Stimulated activated CD4-positive, alpha-beta T cell treated with anti-CD3 and anti-CD28 coated beads, Interleukin-12 subunit alpha, Interleukin-12 subunit beta, amount 100 ng/mL, for 24 hours (primary cell): ENCODE data around the gene FBXO47.
A peak's percentile ranks its signal among the peaks of the same experiment; 100 is the strongest.
"Not testable (repeated sequence)": the region's sequence is repeated elsewhere in the genome, so short reads cannot be mapped to it uniquely, and the experiment has no call there.

ENCODE experiments used
- DNase-seq, 2 experiments: peaks; one replicate each; pipeline ENCODE4 v3.0.0-alpha.2; 2020; ENCODE audit warnings: low read depth in 2 of 2

FBXO47 gene

DNA sequence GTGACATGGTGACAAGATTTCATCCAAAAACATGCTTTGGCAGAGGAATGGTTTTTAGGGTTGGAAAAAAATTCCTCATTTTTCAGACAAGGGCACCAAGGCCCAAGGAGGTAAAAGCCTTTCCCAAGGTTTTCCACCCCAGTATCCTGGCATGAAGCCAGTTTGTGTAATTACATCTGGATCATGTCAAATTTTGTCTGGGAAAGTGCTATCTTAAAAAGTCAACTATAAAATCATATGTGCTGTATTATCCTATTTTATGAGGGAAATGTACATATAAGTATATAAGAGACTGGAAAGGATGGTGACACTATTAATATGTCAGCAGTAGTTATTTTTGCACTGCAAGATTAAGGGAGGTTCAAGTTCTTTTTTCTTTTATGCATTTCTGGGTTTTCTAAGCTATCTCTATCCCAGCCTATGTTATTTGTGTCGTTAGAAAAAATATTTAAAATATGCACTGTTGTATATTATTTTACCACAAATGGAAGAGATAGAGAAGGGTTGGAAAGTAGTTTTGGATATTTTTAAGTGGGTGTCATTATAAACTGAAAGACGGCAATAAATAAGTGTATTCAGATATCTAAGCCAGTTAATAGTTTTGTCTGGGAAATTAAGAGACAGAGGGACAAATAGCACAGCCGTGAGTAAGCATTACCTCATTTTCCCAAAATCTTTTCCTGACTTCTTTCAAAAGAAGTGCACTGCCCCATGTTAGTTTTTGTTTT, 13.5 kb upstream of the FBXO47 start:
- no peak for DNase-seq

DNA sequence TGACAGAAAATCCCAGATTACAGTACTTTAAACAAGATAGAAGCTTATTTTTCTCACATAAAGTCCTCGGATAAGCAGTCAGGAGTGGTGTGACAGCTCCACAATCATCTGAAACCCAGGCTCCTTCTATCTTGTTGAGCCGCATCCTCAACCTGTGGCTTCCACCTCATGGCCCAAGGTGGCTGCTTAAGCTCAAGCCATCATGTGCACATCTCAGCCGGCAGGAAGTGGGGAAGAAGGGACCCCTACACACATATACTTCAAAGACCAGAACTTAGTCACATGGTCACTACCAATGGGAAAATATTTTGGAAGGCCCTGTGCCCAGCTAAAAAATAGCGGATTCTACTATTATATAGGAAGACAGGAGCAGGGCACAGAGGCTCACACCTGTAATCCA, 11.0 kb upstream of the FBXO47 start:
- DNase-seq = no peak

DNA sequence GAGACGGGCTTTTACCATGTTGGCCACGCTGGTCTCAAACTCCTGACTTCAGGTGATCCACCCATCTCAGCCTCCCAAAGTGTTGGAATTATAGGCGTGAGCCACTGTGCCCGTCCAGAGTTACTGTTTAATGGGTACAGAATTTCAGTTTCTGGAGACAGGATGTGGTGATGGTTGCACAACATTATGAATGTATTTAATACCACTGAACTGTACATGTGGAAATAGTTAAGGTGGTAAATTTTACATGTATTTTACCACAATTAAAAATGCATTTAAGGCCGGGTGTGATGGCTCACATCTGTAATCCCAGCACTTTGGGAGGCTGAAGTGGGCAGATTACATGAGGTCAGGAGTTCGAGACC, 9.0 kb upstream of the FBXO47 start:
- DNase-seq = not testable (repeated sequence)

DNA sequence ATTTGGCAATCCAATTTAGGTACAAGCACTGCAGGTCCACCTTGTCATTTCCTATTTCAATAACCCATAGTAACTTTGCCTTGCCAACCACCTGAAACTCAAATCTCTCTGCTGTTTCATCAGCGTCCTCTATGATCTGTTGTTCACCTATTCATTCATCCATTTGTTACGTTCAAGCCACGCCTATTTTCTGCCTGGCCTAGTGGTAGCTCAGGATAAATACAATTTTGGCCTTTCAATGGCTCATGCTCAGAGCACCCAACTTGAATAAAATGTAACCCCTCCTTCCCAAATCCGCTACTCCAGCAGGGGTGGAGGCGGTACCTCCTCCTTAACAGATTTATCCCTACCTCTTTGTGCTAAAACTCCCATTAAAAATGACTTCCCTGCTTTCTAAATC, 3.6 kb upstream of the FBXO47 start:
- DNase-seq = no peak

DNA sequence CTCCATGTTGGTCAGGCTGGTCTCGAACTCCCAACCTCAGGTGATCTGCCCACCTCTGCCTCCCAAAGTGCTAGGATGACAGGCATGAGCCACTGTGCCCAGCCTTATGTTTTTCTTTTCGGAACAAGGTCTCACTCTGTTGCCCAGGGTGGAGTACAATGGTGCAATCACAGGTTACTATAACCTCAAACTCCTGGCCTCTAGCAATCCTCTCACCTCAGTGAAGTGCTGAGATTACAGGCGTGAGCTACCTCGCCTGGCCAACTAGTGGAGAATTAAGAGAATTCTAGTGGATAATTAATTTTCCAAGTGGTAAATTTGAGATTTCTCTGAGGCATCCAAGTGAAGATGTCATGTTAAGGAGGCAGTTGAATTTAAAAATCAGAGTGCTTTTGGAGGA, 2.9 kb upstream of the FBXO47 start:
- no peak for DNase-seq

DNA sequence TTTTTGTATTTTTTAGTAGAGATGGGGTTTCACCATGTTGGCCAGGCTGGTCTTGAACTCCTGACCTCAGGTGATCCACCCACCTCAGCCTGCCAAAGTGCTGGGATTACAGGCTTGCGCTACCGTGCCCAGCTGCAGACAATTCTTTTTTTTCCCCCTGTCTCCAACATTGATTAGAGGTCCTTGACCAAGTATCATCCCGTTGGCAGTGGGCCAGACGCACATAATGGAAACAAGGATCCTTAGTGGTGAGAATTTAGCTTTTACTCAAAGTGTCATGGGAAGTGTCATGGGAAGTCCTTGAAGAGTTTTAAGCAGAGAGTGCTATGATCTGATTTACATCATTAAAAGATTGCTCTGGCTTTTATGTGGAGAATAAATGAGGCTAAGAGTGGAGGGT, 2.1 kb upstream of the FBXO47 start:
- DNase-seq = no peak

DNA sequence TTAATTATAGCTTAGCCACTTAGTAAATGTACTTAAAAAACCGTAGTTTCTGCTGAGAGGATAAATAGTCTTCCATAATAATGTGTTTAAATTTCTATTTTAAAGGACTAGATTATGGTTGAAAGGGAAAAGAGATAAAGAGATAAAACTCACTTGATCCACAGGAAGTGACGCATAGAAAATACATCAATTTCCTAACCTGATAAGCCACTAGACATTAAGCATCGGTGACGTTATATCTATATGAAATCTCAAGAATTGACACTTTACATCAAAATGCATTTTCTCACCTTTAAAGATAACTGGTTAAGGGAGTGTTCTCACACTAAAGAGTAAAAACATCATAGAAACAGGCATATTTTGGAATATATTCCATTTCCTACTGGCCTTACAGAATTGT, 5.8 kb downstream of the FBXO47 start:
- DNase-seq = no peak

DNA sequence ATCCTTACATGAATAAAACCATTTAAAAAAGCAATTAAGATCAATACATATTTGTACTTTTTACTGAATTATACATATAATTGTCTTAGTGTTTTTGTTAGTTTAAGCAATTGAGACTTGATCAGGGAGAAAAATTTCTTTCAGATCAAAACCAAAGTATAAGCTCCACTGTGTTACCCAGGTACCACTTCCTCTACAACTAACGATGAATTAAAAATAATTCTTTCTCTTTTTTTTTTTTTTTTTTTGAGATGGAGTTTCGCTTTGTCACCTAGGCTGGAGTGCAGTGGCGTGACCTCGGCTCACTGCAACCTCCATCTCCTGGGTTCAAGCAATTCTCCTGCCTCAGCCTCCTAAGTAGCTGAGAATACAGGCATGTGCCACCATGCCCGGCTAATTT, 6.8 kb downstream of the FBXO47 start:
- no peak for DNase-seq

DNA sequence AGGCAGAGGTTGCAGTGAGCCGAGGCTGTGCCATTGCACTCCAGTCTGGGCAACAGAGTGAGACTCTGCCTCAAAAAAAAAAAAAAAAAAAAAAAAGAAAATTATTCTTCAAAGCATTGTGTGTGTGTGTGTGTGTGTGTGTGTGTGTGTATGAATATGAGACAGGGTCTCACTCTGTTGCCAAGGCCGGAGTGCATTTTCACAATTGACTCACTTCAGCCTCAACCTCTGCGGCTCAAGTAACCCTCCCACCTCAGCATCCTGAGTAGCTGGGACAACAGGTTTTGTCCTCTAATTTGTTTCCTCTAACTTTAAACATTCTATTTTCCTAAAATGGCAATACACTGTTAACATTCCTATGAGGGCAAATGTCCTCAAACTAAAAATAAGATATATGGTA, 7.7 kb downstream of the FBXO47 start:
- no peak for DNase-seq

DNA sequence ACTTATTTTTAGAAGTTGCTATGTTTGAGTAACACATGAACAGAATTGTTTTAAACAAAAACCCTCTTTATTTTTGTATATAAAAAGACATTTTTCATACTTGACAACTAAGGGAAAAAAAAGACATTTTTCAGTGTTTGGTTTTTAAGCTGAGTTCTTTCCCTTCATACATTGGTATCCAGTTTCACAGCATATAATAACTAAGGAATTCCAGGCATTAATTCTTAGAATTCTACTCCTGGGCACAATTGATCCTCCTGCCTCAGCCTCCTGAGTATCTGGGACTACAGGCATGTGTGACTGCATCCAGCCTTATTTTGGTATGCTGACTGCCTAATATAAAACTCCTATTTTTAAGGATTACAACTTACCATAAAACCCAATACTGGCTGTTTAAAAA, 8.4 kb downstream of the FBXO47 start:
- no peak for DNase-seq

DNA sequence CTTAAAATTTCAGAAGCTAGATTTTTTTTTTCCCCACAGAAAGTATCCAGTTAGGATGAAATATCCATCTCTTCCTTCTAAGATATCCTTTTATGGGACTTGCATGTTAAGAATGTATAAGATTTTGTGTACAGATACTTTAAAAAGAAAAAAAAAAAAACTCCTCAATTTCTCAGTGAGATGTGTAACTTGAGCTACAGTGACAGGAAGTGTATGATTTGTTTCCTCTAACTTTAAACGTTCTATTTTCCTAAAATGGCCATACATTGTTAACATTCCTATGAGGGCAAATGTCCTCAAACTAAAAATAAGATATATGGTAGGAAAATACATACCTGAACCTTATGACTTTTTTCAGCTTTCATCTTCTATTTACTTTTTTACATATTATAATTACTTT, 8.9 kb downstream of the FBXO47 start:
- DNase-seq = no peak

DNA sequence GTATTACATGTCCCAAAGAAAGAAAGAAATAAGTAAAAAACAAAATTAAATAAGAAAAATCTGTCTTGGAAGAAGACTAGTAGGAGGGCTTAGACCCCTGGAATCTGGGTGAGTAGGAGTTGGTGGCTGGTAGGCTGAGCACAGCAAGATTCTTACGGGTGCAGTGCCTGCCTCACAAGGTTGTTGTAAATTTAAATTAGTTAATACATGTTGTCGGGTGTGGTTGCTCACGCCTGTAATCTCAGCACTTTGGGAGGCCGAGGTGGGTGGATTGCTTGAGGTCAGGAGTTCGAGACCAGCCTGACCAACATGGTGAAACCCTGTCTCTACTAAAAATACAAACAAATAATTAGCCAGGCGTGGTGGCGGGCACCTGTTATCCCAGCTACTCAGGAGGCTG, 13.4 kb downstream of the FBXO47 start:
- not testable (repeated sequence) for DNase-seq

DNA sequence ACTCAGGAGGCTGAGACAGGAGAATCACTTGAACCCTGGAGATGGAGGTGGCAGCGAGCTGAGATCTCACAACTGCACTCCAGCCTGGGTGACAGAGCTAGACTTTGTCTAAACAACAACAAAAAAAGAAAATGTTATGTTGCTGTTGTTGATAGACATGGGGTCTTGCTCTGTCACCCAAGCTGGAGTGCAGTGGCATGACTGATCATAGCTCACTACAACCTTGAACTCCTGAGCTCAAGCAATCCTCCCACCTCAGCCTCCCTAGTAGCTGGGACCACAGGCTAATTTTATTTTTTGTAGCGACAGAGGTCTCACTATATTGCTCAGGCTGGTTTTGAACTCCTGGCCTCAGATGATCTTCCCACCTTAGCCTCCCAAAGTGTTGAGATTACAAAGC, 20.0 kb downstream of the FBXO47 start:
- no peak for DNase-seq

DNA sequence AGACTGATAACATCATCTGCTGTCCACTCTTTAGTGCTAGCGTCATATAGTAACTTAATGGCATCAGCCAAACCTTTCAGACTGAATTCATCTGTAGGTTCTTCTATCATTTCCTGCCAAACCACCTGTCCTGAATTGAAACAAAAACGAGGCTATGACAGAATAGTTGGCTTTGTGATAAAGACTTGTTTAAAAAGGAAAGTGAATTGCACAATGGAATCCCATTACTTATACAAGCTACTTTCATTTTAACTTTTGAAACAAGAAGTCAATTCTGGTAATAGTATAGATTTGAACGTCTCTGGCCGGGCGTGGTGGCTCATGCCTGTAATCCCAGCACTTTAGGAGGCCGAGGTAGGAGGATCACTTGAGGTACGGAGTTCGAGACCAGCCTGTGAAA, 23.6 kb downstream of the FBXO47 start:
- DNase-seq = no peak

DNA sequence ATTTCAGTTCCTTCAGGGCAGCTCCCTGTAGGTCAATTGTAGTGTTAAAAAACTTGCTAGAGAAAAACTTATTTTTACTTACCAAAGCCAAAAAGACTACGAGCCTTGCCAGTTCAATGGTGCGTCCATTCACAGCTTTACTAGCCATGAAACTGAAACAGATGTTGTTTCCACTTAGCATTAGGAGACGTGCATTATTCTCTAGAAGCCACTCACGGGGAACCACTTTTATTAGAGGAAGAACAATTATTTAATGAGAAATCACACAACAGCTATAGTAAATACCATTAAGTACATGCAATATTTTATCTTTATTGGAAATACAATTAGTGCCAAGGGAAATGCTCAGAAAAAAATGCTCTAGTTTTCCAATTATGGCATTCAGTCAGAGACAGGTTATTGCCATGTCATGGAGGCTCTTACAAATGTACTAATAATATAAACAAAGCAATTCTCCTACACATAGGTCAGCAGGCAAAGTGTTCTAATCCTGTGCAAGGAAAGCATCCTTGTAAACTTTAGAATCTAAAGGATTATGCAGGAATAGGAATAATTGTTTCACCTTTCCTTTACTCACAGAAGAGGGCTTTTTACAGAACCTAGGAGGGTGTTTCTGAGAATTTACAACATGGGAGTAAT, 24.4 kb downstream of the FBXO47 start:
- no peak for DNase-seq

DNA sequence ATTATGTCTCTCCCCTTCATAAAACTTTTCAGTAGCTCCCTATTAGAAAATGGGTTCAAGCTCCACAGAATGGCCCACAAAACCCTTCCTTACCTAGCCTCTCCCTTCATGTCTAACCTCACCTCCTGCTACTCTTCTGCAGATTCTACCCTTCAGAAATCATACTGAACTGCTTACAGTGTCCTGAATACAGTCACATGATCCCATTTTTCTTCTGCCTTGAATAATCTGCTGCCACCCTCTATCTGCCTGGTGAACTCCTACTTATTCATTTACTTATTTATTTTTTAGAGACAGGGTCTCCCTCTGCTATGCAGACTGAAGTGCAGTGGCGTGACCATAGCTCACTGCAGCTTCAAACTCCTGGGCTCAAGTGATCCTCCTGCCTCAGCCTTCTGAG, 26.8 kb downstream of the FBXO47 start:
- no peak for DNase-seq

DNA sequence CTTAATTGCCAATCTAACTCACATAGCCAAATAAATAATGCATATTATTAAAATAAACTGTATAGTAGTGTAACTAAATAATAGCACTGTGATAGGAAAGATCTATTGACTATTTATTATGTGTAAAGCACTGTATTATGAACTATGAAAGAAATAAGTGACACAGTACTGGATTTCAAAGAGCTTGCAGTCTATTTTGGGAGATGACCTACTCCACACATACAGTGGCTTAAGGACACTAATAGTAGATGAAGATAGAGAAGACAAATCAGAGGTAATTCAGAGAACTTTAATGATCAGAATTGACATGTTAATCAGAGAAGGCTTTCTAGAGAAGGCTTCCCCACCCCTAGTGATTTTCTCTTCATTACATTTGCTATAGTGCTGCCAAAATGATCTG, 27.2 kb downstream of the FBXO47 start:
- DNase-seq = no peak

DNA sequence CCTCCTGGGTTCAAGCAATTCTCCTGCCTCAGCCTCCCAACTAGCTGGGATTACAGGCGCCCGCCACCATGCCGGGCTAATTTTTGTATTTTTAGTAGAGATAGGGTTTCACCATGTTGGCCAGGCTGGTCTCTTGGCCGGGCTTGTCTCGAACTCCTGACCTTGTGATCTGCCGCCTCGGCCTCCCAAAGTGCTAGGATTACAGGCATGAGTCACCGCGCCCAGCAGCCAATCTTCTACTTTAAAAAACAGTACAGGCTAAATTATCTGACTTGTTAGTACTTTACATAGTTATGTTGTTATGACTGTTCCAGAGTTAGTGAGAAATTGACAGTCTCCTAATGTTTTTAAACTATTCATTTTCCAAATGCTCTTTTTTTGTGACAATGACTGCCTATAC, 33.2 kb downstream of the FBXO47 start:
- DNase-seq = not testable (repeated sequence)

DNA sequence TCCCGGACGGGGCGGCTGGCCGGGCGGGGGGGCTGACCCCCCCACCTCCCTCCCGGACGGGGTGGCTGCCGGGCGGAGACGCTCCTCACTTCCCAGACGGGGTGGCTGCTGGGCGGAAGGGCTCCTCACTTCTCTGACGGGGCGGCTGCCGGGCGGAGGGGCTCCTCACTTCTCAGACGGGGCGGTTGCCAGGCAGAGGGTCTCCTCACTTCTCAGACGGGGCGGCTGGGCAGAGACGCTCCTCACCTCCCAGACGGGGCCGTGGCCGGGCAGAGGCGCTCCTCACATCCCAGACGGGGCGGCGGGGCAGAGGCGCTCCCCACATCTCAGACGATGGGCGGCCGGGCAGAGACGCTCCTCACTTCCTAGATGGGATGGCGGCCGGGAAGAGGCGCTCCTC, 36.4 kb downstream of the FBXO47 start:
- not testable (repeated sequence) for DNase-seq

DNA sequence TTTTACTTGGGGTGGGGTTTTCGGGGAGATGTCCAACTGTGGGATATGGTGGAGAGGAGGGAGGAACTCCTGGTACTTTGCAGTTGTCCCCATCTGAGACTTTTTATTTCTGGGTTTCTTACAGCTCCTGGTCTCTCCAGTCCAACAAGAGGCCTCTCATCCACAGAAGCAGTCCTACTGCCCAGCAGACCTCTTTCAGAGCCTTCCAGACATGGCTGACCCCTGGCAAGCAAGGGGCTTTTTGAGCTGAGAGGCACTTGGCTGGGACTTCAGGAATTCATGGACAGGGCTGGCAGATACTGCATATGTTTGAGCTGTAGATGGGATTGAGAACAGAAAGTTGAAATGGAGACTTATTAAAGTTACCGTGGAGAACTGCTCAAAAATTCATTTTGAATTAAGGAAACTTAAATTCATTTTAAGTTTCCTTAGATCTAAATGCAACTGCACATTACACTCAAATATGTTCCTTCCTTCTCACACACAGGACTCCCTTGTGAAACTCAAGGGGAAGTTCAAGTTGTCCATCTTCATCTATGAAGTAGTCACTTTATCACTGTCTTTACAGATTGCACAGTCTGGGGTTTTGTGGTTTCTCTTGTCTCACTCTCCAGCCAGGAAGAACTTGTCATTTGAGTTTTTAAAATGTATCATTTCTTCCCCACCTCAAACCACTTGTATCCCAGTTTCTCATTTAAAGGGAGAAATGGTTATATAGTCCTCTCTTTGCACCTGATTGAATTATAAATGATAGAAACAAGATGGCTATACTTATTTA, 40.7 kb downstream of the FBXO47 start:
- DNase-seq = no peak

DNA sequence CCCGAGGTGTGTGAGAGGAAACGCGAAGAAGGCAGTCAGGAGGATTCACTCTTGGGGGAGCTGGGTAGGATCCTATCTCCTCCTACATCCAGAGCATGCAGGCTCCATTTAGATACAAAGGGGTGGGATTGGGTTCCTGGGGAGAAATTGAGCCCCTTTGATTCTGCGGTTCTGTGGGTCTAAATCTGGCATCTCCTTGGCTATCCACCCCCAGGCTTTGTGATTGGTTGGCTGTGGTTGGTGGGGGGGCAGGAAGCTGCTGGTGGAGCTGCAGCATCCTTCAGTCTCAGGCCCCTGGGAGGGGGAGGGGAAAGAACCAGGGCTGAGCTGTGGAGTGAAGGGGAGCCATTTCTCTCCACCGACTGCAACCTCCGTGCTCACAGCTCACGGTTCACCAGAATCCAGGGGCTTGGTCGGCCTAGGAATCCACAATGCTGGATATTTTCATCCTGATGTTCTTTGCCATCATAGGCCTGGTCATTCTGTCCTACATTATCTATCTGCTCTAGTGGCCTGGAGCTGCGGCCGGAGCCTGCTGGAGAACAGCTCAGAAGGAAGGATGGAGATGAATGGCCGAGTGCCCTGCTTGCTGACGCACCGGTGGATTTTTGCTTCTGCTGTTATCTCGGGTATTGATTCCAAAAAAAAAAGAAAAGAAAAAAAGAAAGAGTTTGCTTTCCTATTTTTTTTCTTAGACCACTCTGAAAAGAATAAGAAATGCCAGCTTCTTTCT, 41.8 kb downstream of the FBXO47 start, which contains the start of gene LASP1NB:
Gene LASP1NB (plus strand): TSS at position 352 of the 733 bp plus-strand sequence.
- DNase-seq = peak in 1 of 2 experiments; percentile 24
